SU-DHL-6 (cell line): ENCODE data around the gene FGF22.

Source experiments
- H2AFZ ChIP-seq: fragments of 200-600 bp; sonication (generic); 2 replicates; pipeline ENCODE4 v1.6.1; 2014; ENCODE audit warnings: low read depth, mild to moderate bottlenecking, moderate library complexity, mixed read lengths, antibody characterized with exemption, low read length; ENCODE audit not compliant: severe bottlenecking
- H3F3A ChIP-seq: fragments of 200-600 bp; shearing (Covaris generic); 2 replicates; pipeline ENCODE4 v1.6.0; 2016; ENCODE audit warnings: antibody characterized with exemption, mild to moderate bottlenecking; ENCODE audit not compliant: insufficient read depth
- H3K27ac ChIP-seq: fragments of 200-600 bp; sonication (generic); 2 replicates; pipeline ENCODE4 v1.5.1; 2016; ENCODE audit warnings: low read depth, mild to moderate bottlenecking, low read length, moderate library complexity, mixed read lengths
- H3K27me3 ChIP-seq: fragments of 200-600 bp; sonication (generic), shearing (Covaris generic); 2 replicates; pipeline ENCODE4 v1.6.0; 2014; ENCODE audit warnings: mild to moderate bottlenecking, low read length
- H3K36me3 ChIP-seq: fragments of 200-600 bp; sonication (generic); 2 replicates; pipeline ENCODE4 v1.6.1; 2014; ENCODE audit warnings: mild to moderate bottlenecking, low read length, mixed read lengths
- H3K4me2 ChIP-seq: fragments of 300-600, 200-600 bp; shearing (Covaris generic), sonication (generic); 2 replicates; pipeline ENCODE4 v1.6.0; 2014; ENCODE audit warnings: low read length, low read depth, mild to moderate bottlenecking; ENCODE audit not compliant: poor library complexity, severe bottlenecking
- H3K4me3 ChIP-seq: fragments of 200-600 bp; sonication (generic); 2 replicates; pipeline ENCODE4 v1.5.1; 2014; ENCODE audit warnings: antibody characterized with exemption, low read length, mild to moderate bottlenecking, mixed read lengths; ENCODE audit not compliant: insufficient read depth, poor library complexity, severe bottlenecking
- H3K79me2 ChIP-seq: fragments of 200-600 bp; sonication (generic); 2 replicates; pipeline ENCODE4 v1.6.1; 2014; ENCODE audit warnings: mild to moderate bottlenecking, low read length, moderate library complexity; ENCODE audit not compliant: insufficient read depth
- H3K9ac ChIP-seq: fragments of 200-600 bp; sonication (generic); 2 replicates; pipeline ENCODE4 v1.7.0; 2014; ENCODE audit warnings: mild to moderate bottlenecking, low read length
- H3K9me2 ChIP-seq: fragments of 200-600 bp; sonication (generic); replicated peaks from 2 replicates; pipeline ENCODE4 v1.6.1; 2014; ENCODE audit warnings: low read length; ENCODE audit not compliant: insufficient read depth
- H3K9me3 ChIP-seq: fragments of 200-600 bp; sonication (generic); 2 replicates; pipeline ENCODE4 v1.6.1; 2014; ENCODE audit warnings: low read length, mixed read lengths; ENCODE audit not compliant: insufficient read depth
- H4K20me1 ChIP-seq: fragments of 200-600 bp; sonication (generic); 2 replicates; pipeline ENCODE4 v1.6.1; 2014; ENCODE audit warnings: low read depth, mild to moderate bottlenecking, antibody characterized with exemption, low read length, moderate library complexity, mixed read lengths
- CTCF ChIP-seq: fragments of 200-600 bp; sonication (generic); IDR thresholded peaks from one replicate; pipeline ENCODE4 v1.5.1; 2017; ENCODE audit warnings: antibody characterized with exemption, mild to moderate bottlenecking, low read length, moderate library complexity; ENCODE audit not compliant: insufficient read depth, poor library complexity, severe bottlenecking
- EZH2phosphoT487 ChIP-seq: fragments of 200-600 bp; sonication (generic), shearing (Covaris generic); conservative IDR thresholded peaks from 2 replicates; pipeline ENCODE4 v1.6.1; 2018; ENCODE audit warnings: mild to moderate bottlenecking, antibody characterized with exemption, low read length, moderate library complexity, mixed read lengths

FGF22 gene

GRCh38 chr19:640606-641189 lies 1.0 kb downstream of the FGF22 start:
- Histone ChIP-seq H3K27ac (no peak overlapping the region), H3K36me3 (no peaks in the 10 kb centered on the region), H3K9me3 (no peaks in the 10 kb centered on the region), H3K9ac (no peak overlapping the region), H3K9me2 (no peaks in the 10 kb centered on the region), H2AFZ (no peak overlapping the region), H3K4me2 (no peak overlapping the region), H3K4me3 (no peak overlapping the region), H3K27me3 (no peaks in the 10 kb centered on the region), H4K20me1 (no peaks in the 10 kb centered on the region), H3K79me2 (no peaks in the 10 kb centered on the region), H3F3A (no peaks in the 10 kb centered on the region)
- TF ChIP-seq EZH2phosphoT487 (no peak), CTCF (no peak)

DNA sequence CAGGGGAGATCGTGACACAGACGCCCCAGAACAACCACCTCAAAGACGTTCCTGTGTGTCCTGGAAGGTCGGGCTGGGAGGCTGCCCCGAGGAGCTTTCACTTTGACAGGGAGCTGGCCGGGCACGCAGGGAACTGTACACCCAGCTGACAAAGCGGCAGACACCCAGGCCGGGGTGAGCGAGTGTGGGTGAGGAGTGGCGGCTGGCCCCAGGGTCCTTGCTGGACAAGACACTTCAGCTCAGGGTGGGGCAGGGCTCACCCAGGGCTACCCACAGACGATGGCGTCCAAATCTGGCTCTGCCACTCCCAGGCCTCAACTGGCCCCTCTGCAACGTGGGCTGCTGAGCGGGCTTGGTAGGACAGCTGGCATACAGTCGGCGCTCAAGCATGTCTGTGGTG lies 2.0 kb downstream of the FGF22 start:
- H3K4me2 ChIP-seq: no peak overlapping the region
- no peaks in the 10 kb centered on the region for H4K20me1 ChIP-seq
- TF ChIP-seq EZH2phosphoT487: no peak
- TF ChIP-seq CTCF: no peak

DNA sequence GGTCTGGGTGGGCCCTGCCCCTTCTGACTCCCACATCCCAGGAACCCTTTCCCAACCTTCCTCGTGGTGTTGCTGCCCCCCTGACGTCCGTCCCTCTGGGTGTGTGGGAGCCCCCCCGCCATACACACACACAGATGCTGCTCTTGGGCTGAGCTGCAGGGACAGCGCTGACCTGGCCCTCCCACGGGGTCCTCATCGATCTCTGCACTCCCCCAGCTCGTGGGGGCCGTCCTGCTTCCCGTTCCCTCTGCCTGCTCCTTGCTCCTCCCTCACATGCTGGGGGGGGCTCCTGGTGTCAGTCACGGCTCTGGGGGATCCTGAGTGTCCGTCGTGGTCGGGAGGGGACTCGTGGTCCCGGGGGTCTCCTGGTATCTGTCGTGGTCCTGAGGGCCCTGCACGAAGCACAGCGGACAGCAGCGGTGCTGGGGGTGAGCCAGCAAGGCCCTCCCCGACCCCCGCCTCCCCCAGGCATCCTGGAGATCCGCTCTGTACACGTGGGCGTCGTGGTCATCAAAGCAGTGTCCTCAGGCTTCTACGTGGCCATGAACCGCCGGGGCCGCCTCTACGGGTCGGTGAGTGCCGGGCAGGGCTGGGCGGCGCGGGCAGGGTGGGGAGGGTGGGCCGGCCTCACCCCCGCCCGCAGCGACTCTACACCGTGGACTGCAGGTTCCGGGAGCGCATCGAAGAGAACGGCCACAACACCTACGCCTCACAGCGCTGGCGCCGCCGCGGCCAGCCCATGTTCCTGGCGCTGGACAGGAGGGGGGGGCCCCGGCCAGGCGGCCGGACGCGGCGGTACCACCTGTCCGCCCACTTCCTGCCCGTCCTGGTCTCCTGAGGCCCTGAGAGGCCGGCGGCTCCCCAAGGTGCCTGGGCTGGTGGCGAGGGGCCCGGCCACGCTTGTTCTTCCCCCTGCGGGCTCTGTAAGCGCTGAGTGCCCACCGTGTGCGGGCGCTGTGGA lies 3.4 kb downstream of the FGF22 start:
- Histone ChIP-seq H3K27me3 (no peaks in the 10 kb centered on the region), H3K36me3 (no peaks in the 10 kb centered on the region), H3F3A (no peaks in the 10 kb centered on the region), H3K9me3 (no peaks in the 10 kb centered on the region), H3K9ac (no peak overlapping the region), H4K20me1 (no peaks in the 10 kb centered on the region), H2AFZ (no peak overlapping the region), H3K4me3 (no peak overlapping the region), H3K79me2 (no peaks in the 10 kb centered on the region), H3K27ac (no peak overlapping the region), H3K9me2 (no peaks in the 10 kb centered on the region), H3K4me2 (no peak overlapping the region)
- TF ChIP-seq CTCF (no peak), EZH2phosphoT487 (no peak)

More for the DNA sequence above, 2.0 kb downstream of the FGF22 start:
- Histone ChIP-seq H3K79me2 (no peaks in the 10 kb centered on the region), H3K27ac (no peak overlapping the region), H3K4me3 (no peak overlapping the region), H3K9me3 (no peaks in the 10 kb centered on the region), H3K36me3 (no peaks in the 10 kb centered on the region), H3K27me3 (no peaks in the 10 kb centered on the region), H3F3A (no peaks in the 10 kb centered on the region), H2AFZ (no peak overlapping the region), H3K9me2 (no peaks in the 10 kb centered on the region), H3K9ac (no peak overlapping the region)
